Activated CD4-positive, CD25-positive, alpha-beta regulatory T cell treated with anti-CD3 and anti-CD28 coated beads, Interleukin-2, amount 50 U/mL, for 72 hours (primary cell): ENCODE measurements around the gene ACER1.
"Not testable (repeated sequence)": the region's sequence is repeated elsewhere in the genome, so short reads cannot be mapped to it uniquely, and the experiment has no call there.

Experiments
- DNase-seq: peaks from one replicate; pipeline ENCODE4 v3.0.0; 2021

ACER1 gene

GRCh38 chr19:6286676-6287075 is 46.7 kb downstream of the ACER1 start:
- DNase-seq, result no peak

DNA sequence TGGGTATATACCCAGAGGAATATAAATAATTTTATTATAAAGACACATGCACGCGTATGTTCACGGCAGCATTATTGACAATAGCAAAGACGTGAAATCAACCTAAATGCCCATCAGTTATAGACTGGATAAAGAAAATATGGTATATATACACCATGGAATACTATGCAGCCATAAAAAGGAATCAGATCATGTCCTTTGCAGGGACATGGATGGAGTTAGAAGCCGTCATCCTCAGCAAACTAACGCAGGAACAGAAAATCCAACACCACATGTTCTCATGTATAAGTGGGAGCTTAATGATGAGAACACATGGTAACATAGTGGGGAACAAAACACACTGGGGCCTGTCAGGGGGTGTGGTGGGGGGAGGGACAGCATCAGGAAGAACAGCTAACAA is 51.0 kb downstream of the ACER1 start:
- DNase-seq, result not testable (repeated sequence)

- DNase-seq, result peak; percentile 97
Measured at GRCh38 chr19:6279931-6280591, 53.4 kb downstream of the ACER1 start, which contains the start of gene MLLT1. Gene MLLT1, minus strand, starts transcription at chr19:6279975. Its CDS starts 191 bp downstream, at chr19:6279784.

GRCh38 chr19:6279620-6279930 is 53.8 kb downstream of the ACER1 start:
- DNase-seq, result no peak

DNA sequence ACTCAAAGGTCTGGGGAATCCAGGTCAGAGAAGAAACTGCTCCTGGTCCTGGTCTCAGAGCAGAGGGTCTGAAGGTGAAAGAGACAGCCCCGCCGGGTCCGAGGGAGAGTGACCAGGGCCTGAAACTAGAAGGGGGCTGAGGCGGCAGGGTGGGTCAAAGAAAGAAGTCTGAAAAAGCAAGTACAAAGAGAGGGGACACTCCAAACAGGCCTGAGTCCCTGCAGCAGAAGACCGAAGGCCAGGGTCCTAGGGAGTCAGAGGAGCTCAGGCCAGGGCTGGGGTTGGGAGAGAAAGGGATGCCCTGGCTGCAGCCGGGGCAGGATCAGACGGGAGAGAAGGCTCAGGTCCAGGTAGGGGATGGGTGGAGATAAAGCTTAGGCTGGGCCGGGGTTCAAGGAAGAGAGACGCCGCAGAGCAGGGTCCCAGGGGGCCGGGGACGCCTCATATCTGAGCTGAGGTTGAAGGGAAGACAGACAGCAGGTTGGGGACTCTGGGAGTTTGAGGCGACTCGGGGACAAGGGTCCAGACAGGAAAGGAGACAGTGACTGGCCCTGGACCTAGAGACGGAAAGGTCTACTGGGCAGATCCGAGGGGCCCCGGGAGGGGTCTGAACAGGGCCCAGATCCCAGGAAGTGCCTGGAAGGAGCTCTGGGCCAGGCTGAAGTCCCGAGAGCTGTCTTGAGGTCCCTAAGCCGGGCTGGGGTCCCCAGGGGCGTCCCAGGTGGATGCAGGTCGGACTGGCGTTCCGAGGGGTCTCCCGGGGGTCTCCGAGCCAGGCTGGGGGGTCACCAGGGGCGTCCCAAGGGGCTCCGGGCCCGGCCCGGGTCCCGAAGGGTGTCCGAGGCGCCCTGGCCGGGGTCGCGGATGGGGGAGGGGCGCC is 54.4 kb downstream of the ACER1 start:
- no peak for DNase-seq

- no peak for DNase-seq
Measured at GRCh38 chr19:6278051-6278450, 55.4 kb downstream of the ACER1 start.

GRCh38 chr19:6276447-6276846 is 57.0 kb downstream of the ACER1 start:
- no peak for DNase-seq

DNA sequence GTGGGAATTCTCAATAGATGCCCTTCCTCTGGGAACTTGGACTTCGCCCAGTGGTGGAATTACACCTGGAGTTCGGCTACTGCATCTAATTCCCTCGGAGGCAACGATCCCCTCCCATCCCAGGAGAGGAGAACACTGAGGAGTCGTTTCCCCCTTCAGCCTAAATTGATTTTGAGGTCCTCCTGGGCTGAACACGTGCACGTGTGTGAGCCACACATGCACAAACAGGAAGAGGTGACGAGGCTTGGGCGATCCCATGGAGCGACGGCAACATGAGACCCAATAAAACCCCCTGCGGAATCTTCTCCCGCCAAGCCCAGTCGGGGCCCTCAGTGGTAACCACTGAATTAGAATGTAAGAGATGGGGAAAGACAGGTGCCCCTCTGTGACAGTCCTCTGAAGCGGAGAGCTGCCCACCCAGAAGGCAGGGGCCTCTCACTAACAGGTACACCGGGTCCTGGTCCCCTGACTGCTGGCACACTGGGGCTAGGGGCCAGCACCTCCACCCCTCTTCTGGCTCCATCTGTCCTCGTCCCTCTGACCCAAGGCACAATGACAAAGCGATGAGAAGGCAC is 58.2 kb downstream of the ACER1 start:
- no peak for DNase-seq

DNA sequence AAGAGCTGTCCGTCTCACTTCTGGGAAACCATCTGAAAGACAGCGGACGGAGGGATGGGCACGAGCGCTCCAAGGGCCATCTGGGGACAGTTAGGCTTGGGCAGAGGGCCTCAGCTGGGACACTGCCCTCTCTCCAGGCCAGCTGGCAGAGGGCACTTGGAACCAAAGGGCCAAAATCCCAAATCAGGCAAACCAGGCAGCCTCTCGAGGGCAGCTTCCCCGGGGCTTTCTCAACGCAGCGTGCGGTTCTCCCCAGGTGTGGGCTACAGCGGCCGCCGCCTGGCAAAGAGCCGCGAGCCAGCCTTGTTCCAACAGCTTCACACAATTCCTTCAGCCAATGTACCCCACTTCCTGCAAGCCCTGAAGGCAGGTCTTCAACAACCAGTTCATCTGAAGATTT is 58.7 kb downstream of the ACER1 start:
- no peak for DNase-seq

DNA sequence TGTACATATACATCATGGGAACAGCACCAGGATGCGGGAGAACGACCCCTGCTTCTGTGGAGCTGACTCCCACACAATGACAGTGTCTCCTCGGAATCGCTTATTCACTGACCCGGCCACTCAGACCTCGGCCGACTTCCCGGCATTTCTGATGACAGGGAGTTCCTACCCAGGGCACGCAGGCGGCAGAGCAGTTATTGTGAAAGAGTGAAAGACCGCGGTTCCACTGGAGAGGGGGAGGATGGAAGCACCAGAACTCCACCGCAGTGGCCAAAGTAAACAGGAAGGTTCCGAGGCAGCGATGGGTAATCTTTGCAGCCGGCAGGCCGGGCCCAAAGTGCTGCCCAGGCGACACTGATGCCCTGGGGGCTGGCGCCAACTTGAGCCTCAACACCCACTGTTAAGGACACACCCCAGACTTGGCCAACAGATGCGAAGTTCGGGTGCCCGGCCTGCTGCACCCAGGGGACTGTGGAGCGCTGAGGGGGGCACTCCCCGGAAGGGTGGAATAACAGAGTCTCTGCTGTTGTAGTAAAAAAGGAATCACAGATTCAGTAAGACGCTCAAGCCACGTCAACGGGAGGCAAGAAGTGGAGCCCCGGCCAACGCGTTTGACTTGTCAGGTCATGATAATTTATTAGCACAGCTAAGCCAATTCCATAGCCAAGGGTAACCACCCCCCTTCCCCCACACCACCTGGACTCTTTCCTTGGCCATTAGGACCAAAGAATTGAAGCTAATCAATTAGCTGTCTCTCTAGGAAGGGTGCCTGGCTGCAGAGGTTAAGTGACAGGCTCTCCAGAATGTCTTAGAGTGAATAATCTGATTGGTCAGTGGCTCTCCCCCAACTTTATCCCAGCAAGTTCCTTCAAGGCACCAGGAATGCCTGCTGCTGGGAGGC is 59.5 kb downstream of the ACER1 start:
- DNase-seq, result no peak

DNA sequence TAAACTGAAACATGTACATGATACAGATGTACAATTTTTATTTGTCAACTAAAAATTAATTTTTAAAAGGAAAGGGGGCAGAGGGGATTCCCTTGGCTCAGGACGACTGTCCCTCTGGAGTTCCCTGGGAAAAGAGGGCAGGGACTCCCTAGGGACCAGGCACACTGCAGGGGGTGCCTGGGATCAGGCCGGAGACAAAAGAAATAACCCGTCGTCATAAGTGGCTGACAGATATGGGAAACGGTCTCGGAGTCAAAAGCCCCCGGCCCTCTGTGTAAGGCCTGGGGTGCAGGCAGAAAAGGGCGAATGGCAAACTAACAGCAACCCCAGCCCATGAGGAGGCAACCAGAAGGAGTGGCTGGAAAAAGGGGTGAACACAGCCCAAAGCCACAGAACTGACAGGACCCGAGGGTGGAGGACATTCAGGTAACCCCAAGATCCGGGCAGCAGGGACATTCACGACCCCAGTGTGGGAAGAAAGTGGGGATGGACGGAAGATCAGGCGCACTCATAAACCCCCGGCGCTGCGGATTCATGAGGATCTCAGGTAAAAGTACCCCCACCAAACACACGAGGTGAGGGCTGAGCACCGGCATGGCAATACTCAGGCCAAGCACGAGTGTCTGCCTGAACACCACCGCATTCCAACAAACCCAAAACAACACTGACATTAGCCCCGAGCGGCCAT is 60.4 kb downstream of the ACER1 start:
- DNase-seq, result no peak

GRCh38 chr19:6272411-6272791 is 61.0 kb downstream of the ACER1 start:
- no peak for DNase-seq

GRCh38 chr19:6271721-6272410 is 61.5 kb downstream of the ACER1 start:
- DNase-seq, result no peak

DNA sequence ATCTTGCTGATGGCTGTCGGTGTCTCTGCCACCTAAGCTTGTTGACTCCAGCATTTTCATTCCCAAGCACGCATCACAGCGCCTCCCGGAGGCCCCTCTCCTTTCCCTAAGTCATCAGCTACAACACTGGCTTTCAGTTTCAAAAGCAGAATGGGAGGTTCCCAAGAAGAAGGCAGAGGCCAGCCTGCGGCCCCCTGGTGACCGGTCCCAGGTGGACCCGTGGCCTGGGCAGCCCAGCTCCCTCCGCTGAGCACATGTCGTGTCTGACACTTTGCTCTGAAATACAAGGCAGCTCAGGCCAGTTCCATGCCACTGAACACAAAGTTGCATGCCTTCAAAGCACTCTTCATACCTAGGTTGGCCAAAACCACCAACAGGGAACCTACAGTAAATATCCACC is 62.2 kb downstream of the ACER1 start:
- no peak for DNase-seq

GRCh38 chr19:6270822-6271221 is 62.6 kb downstream of the ACER1 start:
- DNase-seq, result no peak

- DNase-seq, result no peak
Measured at GRCh38 chr19:6270076-6270745, 63.2 kb downstream of the ACER1 start.

DNA sequence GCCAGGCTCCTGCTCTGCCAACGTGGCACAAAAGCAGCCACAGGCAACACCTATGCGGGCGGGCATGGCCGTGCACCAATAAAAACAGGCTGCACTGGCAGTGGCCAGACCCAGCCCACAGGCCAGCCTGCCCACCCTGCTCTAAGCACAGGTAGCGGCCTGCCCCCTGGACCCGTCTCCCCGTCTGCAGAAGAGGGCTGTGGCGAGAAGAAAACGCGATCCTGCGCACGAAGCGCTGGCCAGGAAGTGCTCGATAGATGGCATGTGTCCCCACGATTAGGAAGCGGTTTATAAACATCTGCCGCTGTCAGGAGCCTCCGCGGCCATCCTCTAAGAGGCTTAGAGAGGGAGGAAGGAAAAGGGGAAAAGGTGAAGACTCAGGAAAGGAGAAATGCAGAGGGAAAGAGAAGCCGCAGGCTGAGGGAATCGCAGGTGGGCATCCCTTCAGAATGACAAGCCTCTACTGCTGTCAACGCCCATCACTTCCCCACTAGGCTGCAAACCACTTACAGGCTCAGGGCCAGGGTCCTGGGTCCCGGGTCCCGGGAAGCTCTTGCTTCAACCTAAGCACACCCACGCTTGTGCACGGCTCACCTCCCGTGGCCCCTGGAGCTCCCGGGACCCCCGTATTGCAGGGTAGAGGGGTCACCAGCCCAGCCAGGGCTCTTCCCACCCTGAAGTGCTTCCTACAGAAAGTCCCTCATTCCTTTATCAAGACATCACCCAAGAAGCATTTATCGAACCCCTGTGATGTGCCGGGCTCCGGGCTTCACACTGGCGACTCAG is 64.1 kb downstream of the ACER1 start:
- DNase-seq, result no peak

DNA sequence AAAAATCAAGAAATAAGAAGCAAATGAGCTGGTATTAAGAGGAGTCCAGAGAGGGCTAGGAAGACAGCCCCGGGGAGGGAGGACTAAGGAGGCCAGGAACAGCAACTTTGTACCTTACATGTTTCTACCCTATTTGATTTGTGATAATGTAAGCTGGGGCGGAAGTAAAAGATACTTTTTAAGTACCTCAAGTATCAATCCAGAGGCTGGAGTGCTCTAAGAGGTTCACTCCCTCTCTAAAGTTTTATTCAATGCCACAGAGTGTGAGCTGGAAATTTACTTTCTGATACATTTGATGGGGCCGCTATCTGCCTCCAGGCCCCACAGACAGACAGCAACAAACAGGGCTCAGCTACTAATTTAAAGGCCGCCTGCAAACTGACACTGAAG is 65.0 kb downstream of the ACER1 start:
- no peak for DNase-seq

GRCh38 chr19:6267552-6268381 is 65.6 kb downstream of the ACER1 start:
- no peak for DNase-seq

DNA sequence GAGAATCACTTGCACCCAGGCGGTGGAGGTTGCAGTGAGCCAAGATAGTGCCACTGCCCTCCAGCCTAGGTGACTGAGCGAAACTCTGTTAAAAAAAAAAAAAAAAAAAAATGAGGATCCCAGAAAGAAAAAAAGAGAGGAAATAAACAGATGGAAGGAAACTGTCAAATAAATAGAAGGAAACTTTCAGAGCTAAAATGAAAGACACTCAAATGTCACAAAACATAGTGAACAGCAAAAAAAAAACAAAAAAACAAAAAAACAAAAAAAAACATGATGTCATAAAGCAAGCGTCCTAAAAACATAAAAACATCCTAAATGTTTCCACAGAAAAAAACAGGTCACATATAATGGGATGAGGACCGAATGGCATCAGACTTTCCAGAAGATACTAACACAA is 68.6 kb downstream of the ACER1 start:
- DNase-seq, result no peak
